Fibroblast of lung (primary cell): ENCODE results near the gene TECR. TPM values are rescaled to one million over a fixed set of nuclear protein-coding genes. Genes with fewer than 3 reads are reported as not detected.

ENCODE experiments used
- DNase-seq, 2 donors: peaks; one replicate each; pipeline versions ENCODE4 v3.0.0 to v3.0.0-alpha.2; 2010; ENCODE audit warnings: low read depth in 2 of 2
- H2AFZ ChIP-seq: 2 replicates; pipeline ENCODE4 v1.5.1; 2012; ENCODE audit warnings: low read length, control low read depth, inconsistent platforms
- H3K27ac ChIP-seq: 2 replicates; pipeline ENCODE4 v1.5.1; 2011; ENCODE audit warnings: low read length, control low read depth; ENCODE audit not compliant: insufficient read depth
- H3K27me3 ChIP-seq: 2 replicates; pipeline ENCODE4 v1.5.1; 2011; ENCODE audit warnings: mild to moderate bottlenecking, low read length; ENCODE audit not compliant: control insufficient read depth, insufficient read depth
- H3K36me3 ChIP-seq: 2 replicates; pipeline ENCODE4 v1.5.1; 2011; ENCODE audit warnings: low read length; ENCODE audit not compliant: control insufficient read depth, insufficient read depth
- H3K4me1 ChIP-seq: 2 replicates; pipeline ENCODE4 v1.5.1; 2011; ENCODE audit warnings: low read length; ENCODE audit not compliant: control insufficient read depth, insufficient read depth; ENCODE audit errors: extremely low read depth
- H3K4me2 ChIP-seq: 2 replicates; pipeline ENCODE4 v1.5.1; 2011; ENCODE audit warnings: low read length, control low read depth; ENCODE audit not compliant: insufficient read depth; ENCODE audit errors: extremely low read depth
- H3K4me3 ChIP-seq, 4 experiments: fragments of 200-600 bp in 1 of 4; sonication (generic) in 1 of 4; replicated peaks in 1 of 4; 2 replicates each; pipeline ENCODE4 v1.5.1; 2011 to 2016; ENCODE audit warnings: low read length in 4 of 4, low read depth in 3 of 4, mild to moderate bottlenecking in 3 of 4, control low read depth in 2 of 4, inconsistent platforms in 1 of 4, mixed read lengths in 1 of 4; ENCODE audit not compliant: insufficient read depth in 1 of 4; ENCODE audit errors: control extremely low read depth in 1 of 4
- H3K79me2 ChIP-seq: 2 replicates; pipeline ENCODE4 v1.5.1; 2012; ENCODE audit warnings: mild to moderate bottlenecking, low read length, inconsistent platforms; ENCODE audit not compliant: control insufficient read depth, insufficient read depth
- H3K9ac ChIP-seq: 2 replicates; pipeline ENCODE4 v1.5.1; 2011; ENCODE audit warnings: mild to moderate bottlenecking, low read length, control low read depth; ENCODE audit not compliant: insufficient read depth
- H3K9me3 ChIP-seq: 2 replicates; pipeline ENCODE4 v1.5.1; 2012; ENCODE audit warnings: low read depth, low read length; ENCODE audit not compliant: control insufficient read depth, insufficient read depth
- H4K20me1 ChIP-seq: 2 replicates; pipeline ENCODE4 v1.5.1; 2011; ENCODE audit warnings: low read length; ENCODE audit not compliant: control insufficient read depth, insufficient read depth; ENCODE audit errors: extremely low read depth
- EZH2 ChIP-seq: IDR thresholded peaks from 2 replicates; pipeline ENCODE4 v1.5.1; 2012; ENCODE audit warnings: low read length, control low read depth, mild to moderate bottlenecking; ENCODE audit errors: missing control alignments
- polyA plus RNA-seq, 2 donors: library from polyadenylated mRNA; depleted of rRNA in 1 of 2; stranded (reverse) in 1 of 2; unstranded in 1 of 2; fragments of >200 nt; gene quantifications; 2 replicates each; pipeline ENCODE4 v1.2.1, GENCODE V29; 2011 to 2012; ENCODE audit warnings: missing spikeins in 1 of 2
- total RNA-seq: library from RNA; depleted of rRNA; stranded (reverse); fragments of >200 nt; gene quantifications from 2 replicates; pipeline ENCODE4 v1.2.1, GENCODE V29; 2014
- TF ChIP-seq, protein P1 (sequence below), 2 donors: IDR thresholded peaks in 1 of 2; conservative IDR thresholded peaks in 1 of 2; 1 replicate in 1 of 2; 2 replicates in 1 of 2; pipeline ENCODE4 v1.5.1; 2011 to 2012; ENCODE audit warnings: low read length in 2 of 2, control low read depth in 1 of 2, inconsistent platforms in 1 of 2, low read depth in 1 of 2, mild to moderate bottlenecking in 1 of 2

Gene TECR
- total and polyA plus RNA-seq, 2 donors (not counting 1 experiment from before 2014, with no cell fraction given) = 34.0 to 73.4 TPM

DNA sequence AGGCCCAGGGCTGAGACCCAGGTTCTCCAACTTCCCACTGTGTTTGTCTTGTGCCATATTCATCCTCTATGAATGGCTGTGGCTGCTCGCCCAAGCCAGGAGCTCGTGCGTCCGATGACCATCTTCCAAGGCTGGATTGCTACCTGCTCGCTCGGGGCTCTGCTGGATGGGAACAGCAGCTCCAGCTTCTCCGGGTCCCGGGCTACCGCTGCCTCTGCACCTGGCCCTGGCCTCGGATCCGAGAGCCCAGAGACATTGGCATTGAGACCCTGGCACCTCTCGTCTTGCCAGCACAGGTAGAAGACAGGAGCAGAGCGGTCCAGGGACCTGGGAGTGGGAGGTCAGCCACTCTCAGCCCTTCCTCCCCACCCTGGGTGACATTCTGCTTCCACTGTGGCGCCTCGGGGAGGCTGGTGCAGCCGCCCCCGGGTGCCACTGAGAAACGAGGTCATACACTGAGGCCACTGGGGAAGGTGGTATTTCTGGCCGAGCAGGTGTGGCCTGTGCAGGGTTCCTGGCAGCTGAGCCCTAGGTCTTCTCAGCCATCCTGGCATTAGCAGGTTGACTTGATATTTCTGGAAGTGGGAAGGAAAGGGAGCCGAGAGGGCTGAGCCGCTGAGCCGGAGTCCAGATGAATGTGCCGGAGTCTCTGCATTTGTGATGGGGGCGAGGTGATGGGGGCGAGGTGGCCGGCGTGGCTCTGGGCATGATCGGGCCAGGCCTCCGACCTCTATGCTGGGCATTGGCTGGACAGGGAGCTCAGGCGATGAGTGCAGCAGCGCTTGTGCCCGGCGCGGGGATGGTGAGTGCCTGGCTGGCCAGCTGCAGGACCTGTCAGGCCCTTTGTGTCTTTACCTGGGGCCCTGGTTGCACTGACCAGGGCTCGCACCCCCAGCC is 23.9 kb downstream of the TECR start:
- Histone ChIP-seq H3K27ac (no peak overlapping the region), H3K79me2 (no peaks in the 10 kb centered on the region), H3K4me2 (no peak overlapping the region), H3K4me3 (no peak overlapping the region), H4K20me1 (no peaks in the 10 kb centered on the region), H3K9me3 (no peaks in the 10 kb centered on the region), H3K27me3 (no peaks in the 10 kb centered on the region), H3K9ac (no peak overlapping the region), H3K36me3 (no peaks in the 10 kb centered on the region), H3K4me1 (no peaks in the 10 kb centered on the region), H2AFZ (no peak overlapping the region)
- TF ChIP-seq EZH2 = no peak
- TF ChIP-seq, protein P1, sequence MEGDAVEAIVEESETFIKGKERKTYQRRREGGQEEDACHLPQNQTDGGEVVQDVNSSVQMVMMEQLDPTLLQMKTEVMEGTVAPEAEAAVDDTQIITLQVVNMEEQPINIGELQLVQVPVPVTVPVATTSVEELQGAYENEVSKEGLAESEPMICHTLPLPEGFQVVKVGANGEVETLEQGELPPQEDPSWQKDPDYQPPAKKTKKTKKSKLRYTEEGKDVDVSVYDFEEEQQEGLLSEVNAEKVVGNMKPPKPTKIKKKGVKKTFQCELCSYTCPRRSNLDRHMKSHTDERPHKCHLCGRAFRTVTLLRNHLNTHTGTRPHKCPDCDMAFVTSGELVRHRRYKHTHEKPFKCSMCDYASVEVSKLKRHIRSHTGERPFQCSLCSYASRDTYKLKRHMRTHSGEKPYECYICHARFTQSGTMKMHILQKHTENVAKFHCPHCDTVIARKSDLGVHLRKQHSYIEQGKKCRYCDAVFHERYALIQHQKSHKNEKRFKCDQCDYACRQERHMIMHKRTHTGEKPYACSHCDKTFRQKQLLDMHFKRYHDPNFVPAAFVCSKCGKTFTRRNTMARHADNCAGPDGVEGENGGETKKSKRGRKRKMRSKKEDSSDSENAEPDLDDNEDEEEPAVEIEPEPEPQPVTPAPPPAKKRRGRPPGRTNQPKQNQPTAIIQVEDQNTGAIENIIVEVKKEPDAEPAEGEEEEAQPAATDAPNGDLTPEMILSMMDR (conservative IDR thresholded peaks at IDR 0.05 in 1 of 2, IDR thresholded peaks at IDR 0.05 in 1 of 2; ENCODE audit: low read depth in 1 of 2, low read length in 2 of 2) = no peak
- DNase-seq = no peak

DNA sequence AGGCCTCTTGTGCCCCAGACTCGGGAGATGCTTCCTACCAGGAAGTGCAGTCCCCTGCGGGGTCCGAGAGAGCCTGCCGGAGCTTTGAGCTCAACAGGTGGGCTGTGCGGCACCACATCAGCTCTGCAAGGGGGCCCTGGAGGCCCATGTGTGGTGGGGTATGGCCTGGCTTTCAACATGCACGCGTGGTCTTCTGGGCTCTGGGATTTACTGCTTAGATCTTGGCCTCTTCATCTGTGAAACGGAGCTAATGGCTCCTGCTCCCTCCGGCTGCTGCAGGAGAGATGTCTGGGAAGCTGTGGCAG is 24.5 kb downstream of the TECR start:
- TF ChIP-seq, protein P1 (conservative IDR thresholded peaks at IDR 0.05 in 1 of 2, IDR thresholded peaks at IDR 0.05 in 1 of 2; ENCODE audit: low read depth in 1 of 2, low read length in 2 of 2) = no peak
- TF ChIP-seq EZH2 = no peak
- Histone ChIP-seq H3K79me2 (no peaks in the 10 kb centered on the region), H3K27me3 (no peaks in the 10 kb centered on the region), H2AFZ (no peak overlapping the region), H3K4me2 (no peak overlapping the region), H4K20me1 (no peaks in the 10 kb centered on the region), H3K27ac (no peak overlapping the region), H3K4me1 (no peaks in the 10 kb centered on the region), H3K9me3 (no peaks in the 10 kb centered on the region), H3K36me3 (no peaks in the 10 kb centered on the region), H3K4me3 (no peak overlapping the region), H3K9ac (no peak overlapping the region)
- DNase-seq = no peak

DNA sequence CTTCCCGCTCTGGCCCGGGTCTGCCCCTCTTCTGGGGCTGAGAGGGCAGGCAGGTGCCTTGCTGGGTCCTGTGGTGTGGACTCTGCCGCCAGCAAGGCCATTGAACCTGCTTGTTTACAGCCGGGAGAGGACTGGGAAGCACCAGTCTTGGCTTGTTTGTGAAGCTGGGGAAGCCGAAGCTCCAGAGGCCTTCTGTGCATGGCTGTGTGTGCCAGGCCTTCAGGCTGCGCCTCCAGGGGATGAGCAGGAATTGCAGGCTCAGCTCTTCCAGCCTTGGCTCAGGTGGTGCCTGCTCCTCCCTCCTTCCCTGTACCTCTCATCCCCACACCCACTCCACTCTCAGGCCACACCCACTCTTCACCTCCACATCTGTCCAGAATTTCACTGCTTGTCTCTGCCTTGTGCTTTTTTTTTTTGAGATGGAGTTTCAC is 25.0 kb downstream of the TECR start:
- no peak for DNase-seq

More for the DNA sequence above, 25.0 kb downstream of the TECR start:
- TF ChIP-seq EZH2 = no peak
- TF ChIP-seq, protein P1 (conservative IDR thresholded peaks at IDR 0.05 in 1 of 2, IDR thresholded peaks at IDR 0.05 in 1 of 2; ENCODE audit: low read depth in 1 of 2, low read length in 2 of 2) = no peak
- no peak overlapping the region for H3K27ac ChIP-seq
- H3K4me1 ChIP-seq = no peaks in the 10 kb centered on the region
- H3K4me2 ChIP-seq = no peak overlapping the region
- no peak overlapping the region for H2AFZ ChIP-seq
- H3K27me3 ChIP-seq = no peaks in the 10 kb centered on the region
- H4K20me1 ChIP-seq = no peaks in the 10 kb centered on the region
- no peaks in the 10 kb centered on the region for H3K79me2 ChIP-seq
- no peaks in the 10 kb centered on the region for H3K9me3 ChIP-seq
- H3K9ac ChIP-seq = no peak overlapping the region
- H3K36me3 ChIP-seq = no peaks in the 10 kb centered on the region
- no peak overlapping the region for H3K4me3 ChIP-seq
